A549 (cell line): ENCODE measurements around the gene PGS1. TPM values are rescaled to one million over a fixed set of nuclear protein-coding genes. Genes with fewer than 3 reads are reported as not detected.

Source experiments
- ATAC-seq, 2 experiments: fragments of 200-7000 bp in 1 of 2; fragments of >200 bp in 1 of 2; cut with Nextera tagmentation in 1 of 2; cut with Tn5 transposase in 1 of 2; 3 replicates each; pipeline versions ENCODE4 v1.8.0 to v1.9.1; 2018 to 2020; ENCODE audit warnings: mild to moderate bottlenecking in 1 of 2, moderate library complexity in 1 of 2
- CTCF ChIA-PET: fragments of 300-600 bp; sonication (Branson Sonifier 250); formaldehyde crosslinking; extraction: SDS; loops from one replicate; lab custom pipeline; 2021; ENCODE audit warnings: antibody characterized with exemption, inconsistent platforms; lab: Yijun Ruan, JAX
- POLR2A ChIA-PET: fragments of 350-600 bp; formaldehyde crosslinking; extraction: SDS; loops from one replicate; lab custom pipeline; 2021; ENCODE audit warnings: antibody characterized with exemption, inconsistent platforms; lab: Yijun Ruan, JAX
- DNase-seq, 2 experiments: peaks; one replicate each; pipeline versions ENCODE4 v3.0.0 to v3.0.0-alpha.2; 2011 to 2016; ENCODE audit warnings: low read depth in 1 of 2, low spot score in 1 of 2
- FAIRE-seq: peaks from 2 replicates; lab custom pipeline; 2011; peaks lifted over from hg19 to GRCh38; lab: Jason Lieb, UNC
- H3K27ac ChIP-seq, 2 experiments: fragments of >200 bp; sonication (Bioruptor Twin); formaldehyde crosslinking; 3 replicates each; pipeline ENCODE4 v1.5.1; 2016 to 2017
- H3K4me1 ChIP-seq: fragments of >200 bp; sonication (Bioruptor Twin); formaldehyde crosslinking; 3 replicates; pipeline ENCODE4 v1.6.1; 2016
- H3K4me2 ChIP-seq: fragments of >200 bp; sonication (Bioruptor Twin); formaldehyde crosslinking; 3 replicates; pipeline ENCODE4 v1.6.1; 2016
- H3K4me3 ChIP-seq: fragments of >200 bp; sonication (Bioruptor Twin); formaldehyde crosslinking; 3 replicates; pipeline ENCODE4 v1.5.1; 2016
- H3K9me3 ChIP-seq: fragments of >200 bp; sonication (Bioruptor Twin); formaldehyde crosslinking; 3 replicates; pipeline ENCODE4 v1.6.1; 2016
- BCL3 ChIP-seq: fragments of >200 bp; sonication (Bioruptor Twin); formaldehyde crosslinking; IDR thresholded peaks from 3 replicates; pipeline ENCODE4 v1.6.1; 2016
- CBX8 ChIP-seq: fragments of 200-600 bp; sonication (generic); IDR thresholded peaks from 2 replicates; pipeline ENCODE4 v1.6.1; 2016
- CEBPB ChIP-seq, 2 experiments: fragments of >200 bp in 1 of 2; sonication (Bioruptor Twin) in 1 of 2; formaldehyde crosslinking in 1 of 2; IDR thresholded peaks; 2 replicates each; pipeline ENCODE4 v1.6.1; 2012 to 2016
- CHD2 ChIP-seq: fragments of 150-350 bp; IDR thresholded peaks from 2 replicates; pipeline ENCODE4 v1.6.1; 2014; ENCODE audit warnings: low read length; ENCODE audit not compliant: partially characterized antibody
- EHMT2 ChIP-seq: fragments of 200-600 bp; sonication (generic); IDR thresholded peaks from 2 replicates; pipeline ENCODE4 v1.6.1; 2016; ENCODE audit warnings: antibody characterized with exemption, low read depth, mild to moderate bottlenecking, moderate library complexity
- ELK1 ChIP-seq: fragments of 150-350 bp; IDR thresholded peaks from 2 replicates; pipeline ENCODE4 v1.6.1; 2014; ENCODE audit warnings: low read depth, mild to moderate bottlenecking, low read length
- FOSB ChIP-seq: fragments of 250-450 bp; sonication (Bioruptor Pico); IDR thresholded peaks from 2 replicates; pipeline ENCODE4 v1.5.0; 2020; ENCODE audit warnings: mild to moderate bottlenecking, moderate library complexity
- FOSL2 ChIP-seq, 2 experiments: fragments of 450-650 bp in 1 of 2; fragments of >200 bp in 1 of 2; sonication (Bioruptor Twin) in 1 of 2; formaldehyde crosslinking; IDR thresholded peaks; 2 replicates each; pipeline versions ENCODE4 v1.5.0 to v1.6.1; 2016 to 2020; ENCODE audit warnings: mild to moderate bottlenecking in 1 of 2, moderate library complexity in 1 of 2
- GATA3 ChIP-seq: IDR thresholded peaks from 2 replicates; pipeline ENCODE4 v1.6.1; 2012; ENCODE audit warnings: borderline replicate concordance
- HMGXB4 ChIP-seq: fragments of 250-450 bp; sonication (Bioruptor Pico); IDR thresholded peaks from 2 replicates; pipeline ENCODE4 v1.5.0; 2021; ENCODE audit warnings: mild to moderate bottlenecking, moderate library complexity, borderline replicate concordance
- HOXA7 ChIP-seq: fragments of 250-450 bp; sonication (Bioruptor Pico); IDR thresholded peaks from 2 replicates; pipeline ENCODE4 v1.5.0; 2020; ENCODE audit warnings: mild to moderate bottlenecking, moderate library complexity
- HOXB5 ChIP-seq: fragments of 250-450 bp; sonication (Bioruptor Pico); IDR thresholded peaks from 2 replicates; pipeline ENCODE4 v1.5.0; 2020; ENCODE audit warnings: mild to moderate bottlenecking, moderate library complexity
- JUNB ChIP-seq: fragments of >200 bp; sonication (Bioruptor Twin); formaldehyde crosslinking; IDR thresholded peaks from 2 replicates; pipeline ENCODE4 v1.6.1; 2016
- KDM1A ChIP-seq: fragments of 200-600 bp; sonication (generic); IDR thresholded peaks from 2 replicates; pipeline ENCODE4 v1.6.1; 2016; ENCODE audit warnings: low read depth, mild to moderate bottlenecking
- NFE2L2 ChIP-seq: fragments of 150-350 bp; conservative IDR thresholded peaks from 2 replicates; pipeline ENCODE4 v1.6.1; 2014; ENCODE audit warnings: low read length
- RAD21 ChIP-seq, 2 experiments: fragments of >200 bp in 1 of 2; sonication (Bioruptor Twin) in 1 of 2; formaldehyde crosslinking in 1 of 2; IDR thresholded peaks in 1 of 2; conservative IDR thresholded peaks in 1 of 2; 2 replicates in 1 of 2; 3 replicates in 1 of 2; pipeline ENCODE4 v1.6.1; 2012 to 2018; ENCODE audit warnings: inconsistent platforms in 1 of 2
- RFX5 ChIP-seq: fragments of 450-650 bp; IDR thresholded peaks from 2 replicates; pipeline ENCODE4 v1.7.1; 2014; ENCODE audit warnings: antibody characterized with exemption, mild to moderate bottlenecking, moderate library complexity
- SMC3 ChIP-seq: fragments of >200 bp; sonication (Bioruptor Twin); formaldehyde crosslinking; IDR thresholded peaks from 3 replicates; pipeline ENCODE4 v1.6.1; 2018; ENCODE audit warnings: inconsistent platforms
- TFCP2L1 ChIP-seq: fragments of 250-450 bp; sonication (Bioruptor Pico); IDR thresholded peaks from 2 replicates; pipeline ENCODE4 v1.5.0; 2021; ENCODE audit warnings: mild to moderate bottlenecking
- TP53 ChIP-seq: fragments of 250-450 bp; sonication (Bioruptor Pico); IDR thresholded peaks from 2 replicates; pipeline ENCODE4 v1.5.0; 2021; ENCODE audit warnings: mild to moderate bottlenecking, moderate library complexity
- USF2 ChIP-seq: fragments of 450-650 bp; IDR thresholded peaks from 2 replicates; pipeline ENCODE4 v1.6.1; 2014; ENCODE audit warnings: antibody characterized with exemption
- ZC3H11A ChIP-seq: fragments of 450-650 bp; IDR thresholded peaks from 2 replicates; pipeline ENCODE4 v1.6.1; 2014; ENCODE audit warnings: antibody characterized with exemption, mild to moderate bottlenecking
- ZFP36 ChIP-seq: fragments of 450-650 bp; IDR thresholded peaks from 2 replicates; pipeline ENCODE4 v1.6.1; 2014; ENCODE audit warnings: borderline replicate concordance; ENCODE audit not compliant: partially characterized antibody
- ZSCAN20 ChIP-seq: fragments of 250-450 bp; sonication (Bioruptor Pico); IDR thresholded peaks from 2 replicates; pipeline ENCODE4 v1.8.0; 2022; ENCODE audit warnings: mild to moderate bottlenecking, moderate library complexity
- WGBS: methylation state at CpG from one replicate; pipeline ENCODE4 v1.1.6; 2017; ENCODE audit errors: missing lambda C conversion rate; 5-methylcytosine and 5-hydroxymethylcytosine counted together
- polyA plus RNA-seq, 4 experiments: library from polyadenylated mRNA; depleted of rRNA in 3 of 4; stranded (reverse); fragments of >200 nt; fragmentation: RNase III in 1 of 4; extraction: RNeasy Plus Mini Kit Qiagen cat#74134 plus additional on column Dnase treatment in 1 of 4; gene quantifications; 2 replicates in 3 of 4; 3 replicates in 1 of 4; pipeline ENCODE4 v1.2.3, GENCODE V29; 2011 to 2017
- TF ChIP-seq, protein P1 (sequence below): fragments of >200 bp; sonication (Bioruptor Twin); formaldehyde crosslinking; IDR thresholded peaks from 3 replicates; pipeline ENCODE4 v1.5.1; 2016
- TF ChIP-seq, protein P2 (sequence below): IDR thresholded peaks from 2 replicates; pipeline ENCODE4 v1.6.1; 2012

The PGS1 gene
- polyA plus RNA-seq, 2 of the 4 experiments (the other 2 are of a cell fraction) = 23.7 to 29.5 TPM

- ATAC-seq (no peak), DNase-seq (no peak), FAIRE-seq (no peak)
- 96% methylated on average over 11 of the region's 11 CpGs for WGBS
- Histone ChIP-seq H3K4me2 (peak overlapping the region; percentile 59), H3K4me1 (peaks cover 36% of the 10 kb centered on the region), H3K4me3 (no peak overlapping the region), H3K9me3 (no peaks in the 10 kb centered on the region), H3K27ac (peak overlapping the region; percentile 49 to 82; a peak in 5 of 6 replicates)
- ChIA-PET POLR2A (interaction anchor here (1.1 kb wide), 1 partner anchor 30 kb away, joined by 3 read pairs; no protein-coding TSS in a partner anchor), CTCF (interaction anchor here (0.9 to 5.1 kb wide), 12 partner anchors 8 to 317 kb away, joined by 3 to 47 read pairs (median 7); partner anchors contain the start of genes PGS1 and SOCS3)
- TF ChIP-seq USF2 (no peak), SMC3 (no peak), EHMT2 (no peak), CBX8 (no peak), CEBPB (IDR thresholded peaks at IDR 0.05) (no peak), HOXB5 (CRISPR knock-in tag) (no peak), ZC3H11A (no peak), BCL3 (no peak), HOXA7 (CRISPR knock-in tag) (no peak), JUNB (no peak), TP53 (CRISPR knock-in tag) (no peak), ELK1 (no peak), RFX5 (no peak)
- TF ChIP-seq, protein P1, sequence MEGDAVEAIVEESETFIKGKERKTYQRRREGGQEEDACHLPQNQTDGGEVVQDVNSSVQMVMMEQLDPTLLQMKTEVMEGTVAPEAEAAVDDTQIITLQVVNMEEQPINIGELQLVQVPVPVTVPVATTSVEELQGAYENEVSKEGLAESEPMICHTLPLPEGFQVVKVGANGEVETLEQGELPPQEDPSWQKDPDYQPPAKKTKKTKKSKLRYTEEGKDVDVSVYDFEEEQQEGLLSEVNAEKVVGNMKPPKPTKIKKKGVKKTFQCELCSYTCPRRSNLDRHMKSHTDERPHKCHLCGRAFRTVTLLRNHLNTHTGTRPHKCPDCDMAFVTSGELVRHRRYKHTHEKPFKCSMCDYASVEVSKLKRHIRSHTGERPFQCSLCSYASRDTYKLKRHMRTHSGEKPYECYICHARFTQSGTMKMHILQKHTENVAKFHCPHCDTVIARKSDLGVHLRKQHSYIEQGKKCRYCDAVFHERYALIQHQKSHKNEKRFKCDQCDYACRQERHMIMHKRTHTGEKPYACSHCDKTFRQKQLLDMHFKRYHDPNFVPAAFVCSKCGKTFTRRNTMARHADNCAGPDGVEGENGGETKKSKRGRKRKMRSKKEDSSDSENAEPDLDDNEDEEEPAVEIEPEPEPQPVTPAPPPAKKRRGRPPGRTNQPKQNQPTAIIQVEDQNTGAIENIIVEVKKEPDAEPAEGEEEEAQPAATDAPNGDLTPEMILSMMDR = no peak
- TF ChIP-seq, protein P2, sequence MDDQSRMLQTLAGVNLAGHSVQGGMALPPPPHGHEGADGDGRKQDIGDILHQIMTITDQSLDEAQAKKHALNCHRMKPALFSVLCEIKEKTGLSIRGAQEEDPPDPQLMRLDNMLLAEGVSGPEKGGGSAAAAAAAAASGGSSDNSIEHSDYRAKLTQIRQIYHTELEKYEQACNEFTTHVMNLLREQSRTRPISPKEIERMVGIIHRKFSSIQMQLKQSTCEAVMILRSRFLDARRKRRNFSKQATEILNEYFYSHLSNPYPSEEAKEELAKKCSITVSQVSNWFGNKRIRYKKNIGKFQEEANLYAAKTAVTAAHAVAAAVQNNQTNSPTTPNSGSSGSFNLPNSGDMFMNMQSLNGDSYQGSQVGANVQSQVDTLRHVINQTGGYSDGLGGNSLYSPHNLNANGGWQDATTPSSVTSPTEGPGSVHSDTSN = no peak
These were observed 12.6 kb downstream of the PGS1 start for GRCh38 chr17:78391051-78391431.

GRCh38 chr17:78391843-78392242 lies 13.4 kb downstream of the PGS1 start:
- Histone ChIP-seq H3K4me1 (peaks cover 36% of the 10 kb centered on the region), H3K27ac (peak overlapping the region; percentile 49 to 82; a peak in 5 of 6 replicates), H3K4me2 (peak overlapping the region; percentile 59), H3K9me3 (no peaks in the 10 kb centered on the region), H3K4me3 (no peak overlapping the region)
- CTCF ChIA-PET = interaction anchor here (1.0 to 5.1 kb wide), 11 partner anchors 9 to 317 kb away, joined by 3 to 47 read pairs (median 8); partner anchors contain the start of genes PGS1 and SOCS3
- DNase-seq = peak in 1 of 2 experiments; percentile 42
- POLR2A ChIA-PET = interaction anchor here (1.1 kb wide), 1 partner anchor 31 kb away, joined by 3 read pairs; no protein-coding TSS in a partner anchor
- no peak for FAIRE-seq
- WGBS = 24% methylated on average over 4 of the region's 4 CpGs
- peak in 1 of 2 experiments; percentile 41; a peak in 2 of 6 replicates for ATAC-seq
- no peak for TF ChIP-seq TP53 (CRISPR knock-in tag)
- no peak for TF ChIP-seq GATA3
- no peak for TF ChIP-seq NFE2L2
- TF ChIP-seq CBX8 = no peak
- TF ChIP-seq HOXB5 (CRISPR knock-in tag) = no peak
- no peak for TF ChIP-seq KDM1A
- no peak for TF ChIP-seq ZSCAN20 (CRISPR knock-in tag)
- no peak for TF ChIP-seq CHD2
- TF ChIP-seq, protein P1 = no peak
- peak; percentile 15; the same call in 1 of the 2 replicates for TF ChIP-seq JUNB
- TF ChIP-seq ZFP36 = no peak
- TF ChIP-seq TFCP2L1 (CRISPR knock-in tag) = no peak
- TF ChIP-seq RAD21 (conservative IDR thresholded peaks at IDR 0.05 in 1 of 2, IDR thresholded peaks at IDR 0.05 in 1 of 2) = no peak
- TF ChIP-seq HMGXB4 (CRISPR knock-in tag) = no peak
- TF ChIP-seq FOSB = no peak
- TF ChIP-seq FOSL2 (IDR thresholded peaks at IDR 0.05) = 0 out of 2 replicates have a peak, but pooled peaks have one; percentile 36
- peak; percentile 54 for TF ChIP-seq FOSL2 (CRISPR knock-in tag; IDR thresholded peaks at IDR 0.05)
